ENCODE data around the gene TARBP1. TPM values are rescaled to one million over a fixed set of nuclear protein-coding genes. Genes with fewer than 3 reads are reported as not detected.

Gene TARBP1
- total and polyA plus RNA-seq, 4 donors = 11.2 to 48.7 (median 29.9) TPM

GRCh38 chr1:234342774-234343173 is 136.2 kb downstream of the TARBP1 start:
- TF ChIP-seq, protein P1, sequence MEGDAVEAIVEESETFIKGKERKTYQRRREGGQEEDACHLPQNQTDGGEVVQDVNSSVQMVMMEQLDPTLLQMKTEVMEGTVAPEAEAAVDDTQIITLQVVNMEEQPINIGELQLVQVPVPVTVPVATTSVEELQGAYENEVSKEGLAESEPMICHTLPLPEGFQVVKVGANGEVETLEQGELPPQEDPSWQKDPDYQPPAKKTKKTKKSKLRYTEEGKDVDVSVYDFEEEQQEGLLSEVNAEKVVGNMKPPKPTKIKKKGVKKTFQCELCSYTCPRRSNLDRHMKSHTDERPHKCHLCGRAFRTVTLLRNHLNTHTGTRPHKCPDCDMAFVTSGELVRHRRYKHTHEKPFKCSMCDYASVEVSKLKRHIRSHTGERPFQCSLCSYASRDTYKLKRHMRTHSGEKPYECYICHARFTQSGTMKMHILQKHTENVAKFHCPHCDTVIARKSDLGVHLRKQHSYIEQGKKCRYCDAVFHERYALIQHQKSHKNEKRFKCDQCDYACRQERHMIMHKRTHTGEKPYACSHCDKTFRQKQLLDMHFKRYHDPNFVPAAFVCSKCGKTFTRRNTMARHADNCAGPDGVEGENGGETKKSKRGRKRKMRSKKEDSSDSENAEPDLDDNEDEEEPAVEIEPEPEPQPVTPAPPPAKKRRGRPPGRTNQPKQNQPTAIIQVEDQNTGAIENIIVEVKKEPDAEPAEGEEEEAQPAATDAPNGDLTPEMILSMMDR (IDR thresholded peaks at IDR 0.05; ENCODE audit: control extremely low read depth, extremely low read depth) = no peak
- no peak overlapping the region for H3K4me3 ChIP-seq
- WGBS, 2 donors = 77 to 89% methylated on average over 5 of the region's 5 CpGs
- no peaks in the 10 kb centered on the region for H3K4me1 ChIP-seq (ENCODE audit: control insufficient read depth in 5 of 5, insufficient read depth in 5 of 5, low read length in 5 of 5)
- H3K27me3 ChIP-seq (ENCODE audit: control insufficient read depth in 3 of 3, insufficient read depth in 3 of 3, low read length in 2 of 3) = no peaks in the 10 kb centered on the region
- H3K27ac ChIP-seq (ENCODE audit: low read depth in 1 of 2, low read length in 1 of 2) = no peak overlapping the region
- ATAC-seq (ENCODE audit: insufficient read depth, low FRiP score) (no peak), DNase-seq (no peak)
- H3K9ac ChIP-seq (ENCODE audit: insufficient read depth in 1 of 2, low read length in 2 of 2) = no peak overlapping the region
- no peaks in the 10 kb centered on the region for H3K36me3 ChIP-seq (ENCODE audit: control insufficient read depth in 4 of 4, insufficient read depth in 4 of 4, low read length in 4 of 4)
- H3K9me3 ChIP-seq (ENCODE audit: control insufficient read depth in 4 of 4, insufficient read depth in 3 of 4, low read length in 3 of 4) = peaks cover 0 to 6% (median 4%) of the 10 kb centered on the region in 4 donors

Other genes starting within 250 kb of the TARBP1 start
- gene COA6, start 105.7 kb downstream of the TARBP1 start, total RNA-seq = 10 to 100 TPM; 12.9 to 26.8 TPM
- gene COA6, start 105.7 kb downstream of the TARBP1 start, polyA plus RNA-seq = 10 to 100 TPM; 53.7 to 67.5 TPM
- gene IRF2BP2, start 131.0 kb upstream of the TARBP1 start, total RNA-seq = 100 to 1,000 TPM; 113 to 197 TPM
- gene IRF2BP2, start 131.0 kb upstream of the TARBP1 start, polyA plus RNA-seq = 100 to 1,000 TPM in 1 of 2 donors, 10 to 100 TPM in 1; 49.3 to 106 TPM